Loucy (cell line): ENCODE results near the gene LRBA.

Experiments used
- H2AFZ ChIP-seq: fragments of 200-600 bp; sonication (generic); 2 replicates; pipeline ENCODE4 v1.6.0; 2016; ENCODE audit warnings: antibody characterized with exemption, mild to moderate bottlenecking, low read length, moderate library complexity
- H3F3A ChIP-seq: fragments of 200-600 bp; 2 replicates; pipeline ENCODE4 v1.6.0; 2016; ENCODE audit warnings: antibody characterized with exemption, low read depth, mild to moderate bottlenecking
- H3K27me3 ChIP-seq: fragments of 200-600 bp; sonication (generic); 2 replicates; pipeline ENCODE4 v1.6.1; 2014; ENCODE audit warnings: low read length, mild to moderate bottlenecking; ENCODE audit not compliant: insufficient read depth, poor library complexity, severe bottlenecking
- H3K36me3 ChIP-seq: fragments of 200-600 bp; sonication (generic); 2 replicates; pipeline ENCODE4 v1.6.1; 2016; ENCODE audit warnings: low read length; ENCODE audit not compliant: insufficient read depth
- H3K4me1 ChIP-seq: fragments of 200-600 bp; sonication (generic); 2 replicates; pipeline ENCODE4 v1.5.1; 2014; ENCODE audit warnings: low read length, mild to moderate bottlenecking; ENCODE audit not compliant: insufficient read depth, poor library complexity, severe bottlenecking
- H3K4me2 ChIP-seq: fragments of 200-600 bp; sonication (generic); 2 replicates; pipeline ENCODE4 v1.6.0; 2014; ENCODE audit warnings: antibody characterized with exemption, low read length, low read depth, mild to moderate bottlenecking; ENCODE audit not compliant: poor library complexity, severe bottlenecking
- H3K4me3 ChIP-seq: fragments of 200-600 bp; sonication (generic); 2 replicates; pipeline ENCODE4 v1.5.1; 2014; ENCODE audit warnings: low read length, mild to moderate bottlenecking, mixed read lengths; ENCODE audit not compliant: poor library complexity, severe bottlenecking
- H3K79me2 ChIP-seq: fragments of 200-600 bp; sonication (generic); 2 replicates; pipeline ENCODE4 v1.6.1; 2014; ENCODE audit warnings: low read length; ENCODE audit not compliant: insufficient read depth
- H3K9ac ChIP-seq: fragments of 200-600 bp; sonication (generic); 2 replicates; pipeline ENCODE4 v1.6.0; 2014; ENCODE audit warnings: mild to moderate bottlenecking, low read depth, low read length, moderate library complexity; ENCODE audit not compliant: poor library complexity, severe bottlenecking
- H3K9me2 ChIP-seq: fragments of 200-600 bp; sonication (generic); replicated peaks from 2 replicates; pipeline ENCODE4 v1.6.1; 2016; ENCODE audit warnings: low read depth, low read length, mixed read lengths
- H3K9me3 ChIP-seq: fragments of 200-600 bp; sonication (generic); 2 replicates; pipeline ENCODE4 v1.6.1; 2014; ENCODE audit warnings: mild to moderate bottlenecking, antibody characterized with exemption, low read length, low read depth; ENCODE audit not compliant: insufficient read depth
- H4K20me1 ChIP-seq: fragments of 200-600 bp; sonication (generic); 2 replicates; pipeline ENCODE4 v1.6.0; 2014; ENCODE audit warnings: antibody characterized with exemption, low read length, mild to moderate bottlenecking; ENCODE audit not compliant: insufficient read depth, poor library complexity, severe bottlenecking
- EZH2phosphoT487 ChIP-seq: fragments of 200-600 bp; IDR thresholded peaks from 2 replicates; pipeline ENCODE4 v1.6.1; 2018; ENCODE audit warnings: antibody characterized with exemption, mild to moderate bottlenecking, moderate library complexity, borderline replicate concordance
- TF ChIP-seq, protein P1 (sequence below): fragments of 200-600 bp; sonication (generic); conservative IDR thresholded peaks from 2 replicates; pipeline ENCODE4 v1.5.1; 2014; ENCODE audit warnings: mild to moderate bottlenecking, antibody characterized with exemption, low read length

LRBA gene

DNA sequence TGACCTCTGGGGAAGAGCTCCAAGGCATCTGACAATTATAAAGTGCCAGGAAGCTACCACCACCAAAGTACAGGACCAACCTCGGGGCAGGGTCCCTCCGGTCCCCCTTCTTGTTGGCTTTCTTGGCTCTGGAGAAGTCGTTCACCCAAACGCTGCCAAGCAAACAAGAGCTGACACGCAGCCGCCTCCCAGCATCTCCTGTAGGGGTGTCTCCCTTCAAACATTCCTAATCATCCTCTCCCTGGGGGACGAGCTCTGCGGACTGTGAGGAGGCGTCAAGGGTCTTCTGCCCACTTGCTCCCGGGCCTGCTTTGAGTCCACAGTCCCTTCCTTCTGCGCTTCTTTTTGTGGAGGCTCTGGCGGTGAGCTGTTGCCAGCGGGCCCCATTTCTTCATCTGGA is 592.0 kb downstream of the LRBA start:
- H3F3A ChIP-seq: no peaks in the 10 kb centered on the region
- no peaks in the 10 kb centered on the region for H3K9me2 ChIP-seq
- no peaks in the 10 kb centered on the region for H4K20me1 ChIP-seq
- H3K9ac ChIP-seq: no peak overlapping the region
- H3K9me3 ChIP-seq: no peaks in the 10 kb centered on the region
- H2AFZ ChIP-seq: no peak overlapping the region
- no peak overlapping the region for H3K4me3 ChIP-seq
- H3K4me1 ChIP-seq: no peaks in the 10 kb centered on the region
- H3K36me3 ChIP-seq: peaks cover 4% of the 10 kb centered on the region; the same call in 1 of the 2 replicates
- no peak overlapping the region for H3K4me2 ChIP-seq
- no peak for TF ChIP-seq EZH2phosphoT487
- TF ChIP-seq, protein P1, sequence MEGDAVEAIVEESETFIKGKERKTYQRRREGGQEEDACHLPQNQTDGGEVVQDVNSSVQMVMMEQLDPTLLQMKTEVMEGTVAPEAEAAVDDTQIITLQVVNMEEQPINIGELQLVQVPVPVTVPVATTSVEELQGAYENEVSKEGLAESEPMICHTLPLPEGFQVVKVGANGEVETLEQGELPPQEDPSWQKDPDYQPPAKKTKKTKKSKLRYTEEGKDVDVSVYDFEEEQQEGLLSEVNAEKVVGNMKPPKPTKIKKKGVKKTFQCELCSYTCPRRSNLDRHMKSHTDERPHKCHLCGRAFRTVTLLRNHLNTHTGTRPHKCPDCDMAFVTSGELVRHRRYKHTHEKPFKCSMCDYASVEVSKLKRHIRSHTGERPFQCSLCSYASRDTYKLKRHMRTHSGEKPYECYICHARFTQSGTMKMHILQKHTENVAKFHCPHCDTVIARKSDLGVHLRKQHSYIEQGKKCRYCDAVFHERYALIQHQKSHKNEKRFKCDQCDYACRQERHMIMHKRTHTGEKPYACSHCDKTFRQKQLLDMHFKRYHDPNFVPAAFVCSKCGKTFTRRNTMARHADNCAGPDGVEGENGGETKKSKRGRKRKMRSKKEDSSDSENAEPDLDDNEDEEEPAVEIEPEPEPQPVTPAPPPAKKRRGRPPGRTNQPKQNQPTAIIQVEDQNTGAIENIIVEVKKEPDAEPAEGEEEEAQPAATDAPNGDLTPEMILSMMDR: no peak
- no peaks in the 10 kb centered on the region for H3K27me3 ChIP-seq
- H3K79me2 ChIP-seq: no peaks in the 10 kb centered on the region

DNA sequence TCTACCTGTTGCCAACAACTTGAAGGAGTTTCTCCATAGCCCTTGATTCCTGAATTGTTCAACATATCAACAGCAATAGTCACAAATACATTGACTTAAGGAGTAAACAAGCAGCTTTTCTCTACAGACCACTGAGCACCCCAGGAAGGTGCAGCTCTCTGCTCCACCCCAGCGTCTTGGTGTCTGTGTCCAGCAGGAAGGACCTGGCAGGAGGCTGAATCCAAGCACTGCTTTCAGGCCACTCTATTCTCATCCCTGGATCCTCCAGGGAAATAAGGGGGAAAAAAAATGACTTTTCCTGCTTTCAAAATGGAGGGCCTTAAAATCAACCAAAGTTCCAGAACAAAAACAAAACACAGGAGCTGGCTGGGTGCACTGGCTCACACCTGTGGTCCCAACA is 593.5 kb downstream of the LRBA start:
- Histone ChIP-seq H3F3A (no peaks in the 10 kb centered on the region), H3K36me3 (peaks cover 4% of the 10 kb centered on the region; the same call in 1 of the 2 replicates), H3K27me3 (no peaks in the 10 kb centered on the region), H3K4me2 (no peak overlapping the region), H3K9ac (no peak overlapping the region), H2AFZ (no peak overlapping the region), H3K9me2 (no peaks in the 10 kb centered on the region), H3K4me3 (no peak overlapping the region), H3K79me2 (no peaks in the 10 kb centered on the region), H3K4me1 (no peaks in the 10 kb centered on the region), H4K20me1 (no peaks in the 10 kb centered on the region), H3K9me3 (no peaks in the 10 kb centered on the region)
- TF ChIP-seq, protein P1: no peak
- TF ChIP-seq EZH2phosphoT487: no peak

DNA sequence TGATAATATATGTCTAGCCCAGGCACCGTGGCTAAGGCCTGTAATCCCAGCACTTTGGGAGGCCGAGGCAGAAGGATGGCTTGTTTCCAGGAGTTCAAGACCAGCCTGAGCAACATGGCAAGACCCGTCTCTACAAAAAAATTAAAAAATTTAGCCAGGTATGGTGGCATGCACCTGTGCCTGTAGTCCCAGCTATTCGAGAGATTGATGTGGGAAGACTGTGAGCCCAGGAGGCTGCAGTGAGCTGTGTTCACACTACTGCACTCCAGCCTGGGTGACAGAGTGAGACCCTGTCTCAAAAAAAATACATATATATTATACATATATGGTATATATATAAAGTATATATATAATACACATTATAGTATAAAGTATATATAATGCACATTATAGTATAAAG is 595.1 kb downstream of the LRBA start:
- Histone ChIP-seq H3K9me3 (no peaks in the 10 kb centered on the region), H3K9me2 (no peaks in the 10 kb centered on the region), H3K36me3 (peaks cover 4% of the 10 kb centered on the region; the same call in 1 of the 2 replicates), H4K20me1 (no peaks in the 10 kb centered on the region), H2AFZ (no peak overlapping the region), H3K4me3 (no peak overlapping the region), H3F3A (no peaks in the 10 kb centered on the region), H3K79me2 (no peaks in the 10 kb centered on the region), H3K4me1 (no peaks in the 10 kb centered on the region), H3K9ac (no peak overlapping the region), H3K4me2 (no peak overlapping the region), H3K27me3 (no peaks in the 10 kb centered on the region)
- TF ChIP-seq EZH2phosphoT487: no peak
- TF ChIP-seq, protein P1: no peak
